ENCODE results near the gene GJB3.
A peak's percentile ranks its signal among the peaks of the same experiment; 100 is the strongest.
"Not testable (repeated sequence)": the region's sequence is repeated elsewhere in the genome, so short reads cannot be mapped to it uniquely, and the experiment has no call there.

The GJB3 gene

GRCh38 chr1:34761176-34761761, 19.7 kb upstream of the GJB3 start:
- no peak for DNase-seq (ENCODE audit: low spot score)

GRCh38 chr1:34761776-34762307, 19.2 kb upstream of the GJB3 start:
- DNase-seq (ENCODE audit: low spot score), result no peak

- DNase-seq (ENCODE audit: low spot score), result peak; percentile 68
Observed at GRCh38 chr1:34762474-34763141, 18.4 kb upstream of the GJB3 start.

- DNase-seq (ENCODE audit: low spot score), result peak; percentile 91
Observed at GRCh38 chr1:34763142-34763781, 17.8 kb upstream of the GJB3 start.

GRCh38 chr1:34768856-34769255, 12.2 kb upstream of the GJB3 start:
- DNase-seq (ENCODE audit: low spot score), result no peak

- no peak for DNase-seq (ENCODE audit: low spot score)
Observed at GRCh38 chr1:34770891-34771504, 10.0 kb upstream of the GJB3 start.

GRCh38 chr1:34771573-34772371, 9.2 kb upstream of the GJB3 start:
- DNase-seq (ENCODE audit: low spot score), result no peak

- DNase-seq (ENCODE audit: low spot score), result not testable (repeated sequence)
Observed at GRCh38 chr1:34773114-34773513, 7.9 kb upstream of the GJB3 start.

GRCh38 chr1:34774957-34775356, 6.1 kb upstream of the GJB3 start:
- no peak for DNase-seq (ENCODE audit: low spot score)

- DNase-seq (ENCODE audit: low spot score), result no peak
Observed at GRCh38 chr1:34776911-34777310, 4.1 kb upstream of the GJB3 start.

- DNase-seq (ENCODE audit: low spot score), result no peak
Observed at GRCh38 chr1:34777519-34778321, 3.3 kb upstream of the GJB3 start.

GRCh38 chr1:34778381-34778780, 2.6 kb upstream of the GJB3 start:
- DNase-seq (ENCODE audit: low spot score), result no peak

GRCh38 chr1:34779005-34779404, 2.0 kb upstream of the GJB3 start:
- no peak for DNase-seq (ENCODE audit: low spot score)

- peak; percentile 14 for DNase-seq (ENCODE audit: low spot score)
Observed at GRCh38 chr1:34779526-34779925, 1.5 kb upstream of the GJB3 start.

- no peak for DNase-seq (ENCODE audit: low spot score)
Observed at GRCh38 chr1:34779962-34780361, 1.1 kb upstream of the GJB3 start.

- peak; percentile 33 for DNase-seq (ENCODE audit: low spot score)
Observed at GRCh38 chr1:34780528-34780927, 486 bp upstream of the GJB3 start.

GRCh38 chr1:34781844-34782391, 904 bp downstream of the GJB3 start:
- DNase-seq (ENCODE audit: low spot score), result peak; percentile 71

GRCh38 chr1:34784751-34785221, 3.8 kb downstream of the GJB3 start:
- no peak for DNase-seq (ENCODE audit: low spot score)

GRCh38 chr1:34785231-34785874, 4.3 kb downstream of the GJB3 start:
- DNase-seq (ENCODE audit: low spot score), result no peak

- DNase-seq (ENCODE audit: low spot score), result no peak
Observed at GRCh38 chr1:34785875-34786470, 5.0 kb downstream of the GJB3 start.
